Fibroblast of lung (primary cell): ENCODE data around the gene LMBRD1. TPM values are rescaled to one million over a fixed set of nuclear protein-coding genes. Genes with fewer than 3 reads are reported as not detected.

Experiments
- DNase-seq, 2 donors: peaks; one replicate each; pipeline versions ENCODE4 v3.0.0 to v3.0.0-alpha.2; 2010; ENCODE audit warnings: low read depth in 2 of 2
- H2AFZ ChIP-seq: 2 replicates; pipeline ENCODE4 v1.5.1; 2012; ENCODE audit warnings: low read length, control low read depth, inconsistent platforms
- H3K27ac ChIP-seq: 2 replicates; pipeline ENCODE4 v1.5.1; 2011; ENCODE audit warnings: low read length, control low read depth; ENCODE audit not compliant: insufficient read depth
- H3K27me3 ChIP-seq: 2 replicates; pipeline ENCODE4 v1.5.1; 2011; ENCODE audit warnings: mild to moderate bottlenecking, low read length; ENCODE audit not compliant: control insufficient read depth, insufficient read depth
- H3K36me3 ChIP-seq: 2 replicates; pipeline ENCODE4 v1.5.1; 2011; ENCODE audit warnings: low read length; ENCODE audit not compliant: control insufficient read depth, insufficient read depth
- H3K4me1 ChIP-seq: 2 replicates; pipeline ENCODE4 v1.5.1; 2011; ENCODE audit warnings: low read length; ENCODE audit not compliant: control insufficient read depth, insufficient read depth; ENCODE audit errors: extremely low read depth
- H3K4me2 ChIP-seq: 2 replicates; pipeline ENCODE4 v1.5.1; 2011; ENCODE audit warnings: low read length, control low read depth; ENCODE audit not compliant: insufficient read depth; ENCODE audit errors: extremely low read depth
- H3K4me3 ChIP-seq, 4 experiments: fragments of 200-600 bp in 1 of 4; sonication (generic) in 1 of 4; replicated peaks in 1 of 4; 2 replicates each; pipeline ENCODE4 v1.5.1; 2011 to 2016; ENCODE audit warnings: low read length in 4 of 4, low read depth in 3 of 4, mild to moderate bottlenecking in 3 of 4, control low read depth in 2 of 4, inconsistent platforms in 1 of 4, mixed read lengths in 1 of 4; ENCODE audit not compliant: insufficient read depth in 1 of 4; ENCODE audit errors: control extremely low read depth in 1 of 4
- H3K79me2 ChIP-seq: 2 replicates; pipeline ENCODE4 v1.5.1; 2012; ENCODE audit warnings: mild to moderate bottlenecking, low read length, inconsistent platforms; ENCODE audit not compliant: control insufficient read depth, insufficient read depth
- H3K9ac ChIP-seq: 2 replicates; pipeline ENCODE4 v1.5.1; 2011; ENCODE audit warnings: mild to moderate bottlenecking, low read length, control low read depth; ENCODE audit not compliant: insufficient read depth
- H3K9me3 ChIP-seq: 2 replicates; pipeline ENCODE4 v1.5.1; 2012; ENCODE audit warnings: low read depth, low read length; ENCODE audit not compliant: control insufficient read depth, insufficient read depth
- H4K20me1 ChIP-seq: 2 replicates; pipeline ENCODE4 v1.5.1; 2011; ENCODE audit warnings: low read length; ENCODE audit not compliant: control insufficient read depth, insufficient read depth; ENCODE audit errors: extremely low read depth
- EZH2 ChIP-seq: IDR thresholded peaks from 2 replicates; pipeline ENCODE4 v1.5.1; 2012; ENCODE audit warnings: low read length, control low read depth, mild to moderate bottlenecking; ENCODE audit errors: missing control alignments
- polyA plus RNA-seq, 2 donors: library from polyadenylated mRNA; depleted of rRNA in 1 of 2; stranded (reverse) in 1 of 2; unstranded in 1 of 2; fragments of >200 nt; gene quantifications; 2 replicates each; pipeline ENCODE4 v1.2.1, GENCODE V29; 2011 to 2012; ENCODE audit warnings: missing spikeins in 1 of 2
- total RNA-seq: library from RNA; depleted of rRNA; stranded (reverse); fragments of >200 nt; gene quantifications from 2 replicates; pipeline ENCODE4 v1.2.1, GENCODE V29; 2014
- TF ChIP-seq, protein P1 (sequence below), 2 donors: IDR thresholded peaks in 1 of 2; conservative IDR thresholded peaks in 1 of 2; 1 replicate in 1 of 2; 2 replicates in 1 of 2; pipeline ENCODE4 v1.5.1; 2011 to 2012; ENCODE audit warnings: low read length in 2 of 2, control low read depth in 1 of 2, inconsistent platforms in 1 of 2, low read depth in 1 of 2, mild to moderate bottlenecking in 1 of 2

Gene LMBRD1
- total and polyA plus RNA-seq, 2 donors (not counting 1 experiment from before 2014, with no cell fraction given), result 30.7 to 46.5 TPM

- Histone ChIP-seq H3K9me3 (no peaks in the 10 kb centered on the region), H3K27me3 (no peaks in the 10 kb centered on the region), H3K79me2 (no peaks in the 10 kb centered on the region), H4K20me1 (no peaks in the 10 kb centered on the region), H3K4me2 (no peak overlapping the region), H3K4me3 (no peak overlapping the region), H2AFZ (no peak overlapping the region), H3K9ac (no peak overlapping the region), H3K36me3 (no peaks in the 10 kb centered on the region), H3K27ac (no peak overlapping the region), H3K4me1 (no peaks in the 10 kb centered on the region)
- no peak for DNase-seq
- TF ChIP-seq, protein P1, sequence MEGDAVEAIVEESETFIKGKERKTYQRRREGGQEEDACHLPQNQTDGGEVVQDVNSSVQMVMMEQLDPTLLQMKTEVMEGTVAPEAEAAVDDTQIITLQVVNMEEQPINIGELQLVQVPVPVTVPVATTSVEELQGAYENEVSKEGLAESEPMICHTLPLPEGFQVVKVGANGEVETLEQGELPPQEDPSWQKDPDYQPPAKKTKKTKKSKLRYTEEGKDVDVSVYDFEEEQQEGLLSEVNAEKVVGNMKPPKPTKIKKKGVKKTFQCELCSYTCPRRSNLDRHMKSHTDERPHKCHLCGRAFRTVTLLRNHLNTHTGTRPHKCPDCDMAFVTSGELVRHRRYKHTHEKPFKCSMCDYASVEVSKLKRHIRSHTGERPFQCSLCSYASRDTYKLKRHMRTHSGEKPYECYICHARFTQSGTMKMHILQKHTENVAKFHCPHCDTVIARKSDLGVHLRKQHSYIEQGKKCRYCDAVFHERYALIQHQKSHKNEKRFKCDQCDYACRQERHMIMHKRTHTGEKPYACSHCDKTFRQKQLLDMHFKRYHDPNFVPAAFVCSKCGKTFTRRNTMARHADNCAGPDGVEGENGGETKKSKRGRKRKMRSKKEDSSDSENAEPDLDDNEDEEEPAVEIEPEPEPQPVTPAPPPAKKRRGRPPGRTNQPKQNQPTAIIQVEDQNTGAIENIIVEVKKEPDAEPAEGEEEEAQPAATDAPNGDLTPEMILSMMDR (conservative IDR thresholded peaks at IDR 0.05 in 1 of 2, IDR thresholded peaks at IDR 0.05 in 1 of 2; ENCODE audit: low read depth in 1 of 2, low read length in 2 of 2), result no peak
- no peak for TF ChIP-seq EZH2
These were observed 23.6 kb upstream of the LMBRD1 start for GRCh38 chr6:69820438-69820837.

DNA sequence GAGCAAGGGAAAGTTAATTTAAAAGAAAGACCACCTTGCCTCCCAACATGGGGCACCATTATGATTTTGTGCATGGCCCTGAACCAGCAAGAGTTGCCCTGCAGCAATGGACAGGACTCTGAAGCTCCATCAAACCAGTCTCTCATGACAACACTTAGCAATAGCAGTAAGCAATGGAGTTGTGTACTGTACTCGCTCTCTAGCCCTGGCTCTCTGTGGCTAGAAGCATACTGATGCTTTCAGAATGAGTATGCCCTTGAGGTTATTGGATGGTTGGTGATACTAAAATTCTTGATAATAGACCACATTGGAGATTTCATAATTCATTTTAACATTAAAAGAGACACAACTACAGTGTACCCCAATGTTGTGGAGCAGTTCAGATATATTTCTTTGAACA, 23.2 kb upstream of the LMBRD1 start:
- H3K27ac ChIP-seq, result no peak overlapping the region
- H3K27me3 ChIP-seq, result no peaks in the 10 kb centered on the region
- no peaks in the 10 kb centered on the region for H3K9me3 ChIP-seq
- H3K9ac ChIP-seq, result no peak overlapping the region
- no peaks in the 10 kb centered on the region for H3K4me1 ChIP-seq
- no peak overlapping the region for H3K4me2 ChIP-seq
- H3K79me2 ChIP-seq, result no peaks in the 10 kb centered on the region
- no peak for DNase-seq
- no peaks in the 10 kb centered on the region for H3K36me3 ChIP-seq
- H3K4me3 ChIP-seq, result no peak overlapping the region
- H4K20me1 ChIP-seq, result no peaks in the 10 kb centered on the region
- no peak overlapping the region for H2AFZ ChIP-seq
- no peak for TF ChIP-seq EZH2
- TF ChIP-seq, protein P1 (conservative IDR thresholded peaks at IDR 0.05 in 1 of 2, IDR thresholded peaks at IDR 0.05 in 1 of 2; ENCODE audit: low read depth in 1 of 2, low read length in 2 of 2), result no peak

- H3K9me3 ChIP-seq, result no peaks in the 10 kb centered on the region
- TF ChIP-seq, protein P1 (conservative IDR thresholded peaks at IDR 0.05 in 1 of 2, IDR thresholded peaks at IDR 0.05 in 1 of 2; ENCODE audit: low read depth in 1 of 2, low read length in 2 of 2), result no peak
- TF ChIP-seq EZH2, result no peak
- H3K27ac ChIP-seq, result no peak overlapping the region
- no peak overlapping the region for H2AFZ ChIP-seq
- no peak overlapping the region for H3K4me3 ChIP-seq
- H3K4me1 ChIP-seq, result no peaks in the 10 kb centered on the region
- no peaks in the 10 kb centered on the region for H4K20me1 ChIP-seq
- H3K4me2 ChIP-seq, result no peak overlapping the region
- no peaks in the 10 kb centered on the region for H3K27me3 ChIP-seq
- H3K79me2 ChIP-seq, result no peaks in the 10 kb centered on the region
- no peak for DNase-seq
- no peak overlapping the region for H3K9ac ChIP-seq
- H3K36me3 ChIP-seq, result no peaks in the 10 kb centered on the region
These were observed 22.3 kb upstream of the LMBRD1 start for GRCh38 chr6:69819138-69819537.
